Testis (tissue), 3 donors: ENCODE data around the gene TRIM14. TPM values are rescaled to one million over a fixed set of nuclear protein-coding genes. Genes with fewer than 3 reads are reported as not detected.

Experiments
- DNase-seq: peaks from one replicate; pipeline ENCODE4 v3.0.0-alpha.2; 2019
- H3K27ac ChIP-seq, 2 donors: fragments of 200-600 bp; sonication (generic); one replicate each; pipeline ENCODE4 v1.5.1; 2019
- H3K27me3 ChIP-seq: fragments of 200-600 bp; sonication (generic); one replicate; pipeline ENCODE4 v1.5.1; 2019
- H3K36me3 ChIP-seq: fragments of 200-600 bp; sonication (generic); one replicate; pipeline ENCODE4 v1.5.1; 2017; ENCODE audit warnings: low read depth; ENCODE audit errors: missing control alignments
- H3K4me1 ChIP-seq: fragments of 200-600 bp; sonication (generic); one replicate; pipeline ENCODE4 v1.5.1; 2019
- H3K4me3 ChIP-seq, 2 donors: fragments of 200-600 bp; sonication (generic); one replicate each; pipeline ENCODE4 v1.5.1; 2017 to 2019
- H3K9me3 ChIP-seq: fragments of 200-600 bp; sonication (generic); one replicate; pipeline ENCODE4 v1.5.1; 2017
- CTCF ChIP-seq, 3 experiments: fragments of 450-650 bp in 2 of 3; fragments of 200-600 bp in 1 of 3; sonication (generic) in 1 of 3; IDR thresholded peaks; one replicate each; pipeline ENCODE4 v1.5.1; 2016 to 2019; ENCODE audit warnings: antibody characterized with exemption in 3 of 3, mild to moderate bottlenecking in 2 of 3, moderate library complexity in 1 of 3
- POLR2A ChIP-seq: fragments of 450-650 bp; IDR thresholded peaks from one replicate; pipeline ENCODE4 v1.6.1; 2017; ENCODE audit warnings: antibody characterized with exemption, mild to moderate bottlenecking, moderate library complexity
- WGBS, 2 donors: methylation state at CpG; one replicate each; pipeline ENCODE4 v1.1.5; 2018; 5-methylcytosine and 5-hydroxymethylcytosine counted together
- intact Hi-C: fragments of 100-400 bp; cut with DNase I; formaldehyde crosslinking; loops from one replicate; pipeline ENCODE4 v1.15.1; 2023; ENCODE audit warnings: low total_unique reads
- polyA plus RNA-seq: library from polyadenylated mRNA; stranded (reverse); fragments of 350-450 nt; fragmentation: Illumina TruSeq; extraction: RNeasy Lipid Tissue Mini Kit (QIAGEN cat#74804); gene quantifications from one replicate; pipeline ENCODE4 v1.2.3, GENCODE V29; 2014; ENCODE audit warnings: low read depth, low replicate concordance; ENCODE audit not compliant: insufficient read depth
- total RNA-seq, 2 donors: library from RNA; depleted of rRNA; stranded (reverse); fragments of >200 nt; gene quantifications; one replicate each; pipeline ENCODE4 v1.2.3, GENCODE V29; 2016

Gene TRIM14
- total and polyA plus RNA-seq, 3 donors from 2014 or later, result 17.3 to 21.3 (median 19.6) TPM

- Histone ChIP-seq H3K4me1 (no peaks in the 10 kb centered on the region), H3K36me3 (no peaks in the 10 kb centered on the region), H3K27ac (no peak overlapping the region), H3K4me3 (no peak overlapping the region), H3K9me3 (no peaks in the 10 kb centered on the region), H3K27me3 (no peaks in the 10 kb centered on the region)
- intact Hi-C loops, result no loop called here
- no peak for DNase-seq
- WGBS, 2 donors, result 90 to 92% methylated on average over 4 of the region's 4 CpGs
- TF ChIP-seq CTCF (IDR thresholded peaks at IDR 0.05), result no peak
- TF ChIP-seq POLR2A, result no peak
Measured at GRCh38 chr9:98135558-98135934, 16.5 kb upstream of the TRIM14 start.

- no peak overlapping the region for H3K4me3 ChIP-seq
- TF ChIP-seq CTCF (IDR thresholded peaks at IDR 0.05) (no peak), POLR2A (no peak)
- intact Hi-C loops, result no loop called here
- no peaks in the 10 kb centered on the region for H3K4me1 ChIP-seq
- no peak overlapping the region for H3K27ac ChIP-seq
- H3K36me3 ChIP-seq, result no peaks in the 10 kb centered on the region
- no peak for DNase-seq
- no peaks in the 10 kb centered on the region for H3K9me3 ChIP-seq
- WGBS, 2 donors, result 94 to 96% methylated on average over 3 to 12 of the region's 12 CpGs
- H3K27me3 ChIP-seq, result no peaks in the 10 kb centered on the region
Measured at GRCh38 chr9:98134702-98135557, 15.9 kb upstream of the TRIM14 start.

- WGBS, 2 donors, result 79 to 83% methylated on average over 12 to 14 of the region's 14 CpGs
- TF ChIP-seq CTCF (IDR thresholded peaks at IDR 0.05) (no peak), POLR2A (no peak)
- intact Hi-C loops, result no loop called here
- Histone ChIP-seq H3K27ac (no peak overlapping the region), H3K36me3 (no peaks in the 10 kb centered on the region), H3K9me3 (no peaks in the 10 kb centered on the region), H3K27me3 (no peaks in the 10 kb centered on the region), H3K4me3 (no peak overlapping the region), H3K4me1 (no peaks in the 10 kb centered on the region)
- DNase-seq, result no peak
Measured at GRCh38 chr9:98132806-98133631, 14.0 kb upstream of the TRIM14 start.

GRCh38 chr9:98132158-98132557 lies 13.1 kb upstream of the TRIM14 start:
- TF ChIP-seq POLR2A, result no peak
- TF ChIP-seq CTCF (IDR thresholded peaks at IDR 0.05), result no peak
- DNase-seq, result no peak
- no peaks in the 10 kb centered on the region for H3K9me3 ChIP-seq
- H3K4me1 ChIP-seq, result no peaks in the 10 kb centered on the region
- intact Hi-C loops, result no loop called here
- H3K36me3 ChIP-seq, result no peaks in the 10 kb centered on the region
- no peak overlapping the region for H3K4me3 ChIP-seq
- WGBS, 2 donors, result 68 to 73% methylated on average over 6 to 9 of the region's 9 CpGs
- no peaks in the 10 kb centered on the region for H3K27me3 ChIP-seq
- no peak overlapping the region for H3K27ac ChIP-seq
